Gastrocnemius medialis (tissue), 4 donors: ENCODE measurements around the gene SPTBN4.

Source experiments
- CTCF ChIP-seq, 5 experiments: fragments of 450-650 bp in 3 of 5; fragments of 200-600 bp in 2 of 5; sonication (generic) in 2 of 5; IDR thresholded peaks in 4 of 5; conservative IDR thresholded peaks in 1 of 5; 1 replicate in 4 of 5; 2 replicates in 1 of 5; pipeline ENCODE4 v1.5.1; 2016 to 2019; ENCODE audit warnings: antibody characterized with exemption in 5 of 5, mild to moderate bottlenecking in 3 of 5, moderate library complexity in 3 of 5
- POLR2A ChIP-seq, 2 donors: fragments of 450-650 bp; IDR thresholded peaks; one replicate each; pipeline ENCODE4 v1.6.1; 2017; ENCODE audit warnings: antibody characterized with exemption in 2 of 2, mild to moderate bottlenecking in 2 of 2, moderate library complexity in 2 of 2

- TF ChIP-seq CTCF (IDR thresholded peaks at IDR 0.05 in 4 of 5, conservative IDR thresholded peaks at IDR 0.05 in 1 of 5) (peak in 1 of 5 experiments; percentile 42), POLR2A (IDR thresholded peaks at IDR 0.05) (peak in 1 of 2 donors; percentile 27)
These were observed 103.7 kb downstream of the SPTBN4 start for GRCh38 chr19:40570313-40571004.
